GM19372 (cell line): ENCODE data around the gene AKNA.
A peak's percentile ranks its signal among the peaks of the same experiment; 100 is the strongest.
"Not testable (repeated sequence)": the region's sequence is repeated elsewhere in the genome, so short reads cannot be mapped to it uniquely, and the experiment has no call there.

Experiments
- ATAC-seq: cut with Tn5 transposase; IDR thresholded peaks from one replicate; pipeline ENCODE4 v1.9.1; 2021; ENCODE audit warnings: mild to moderate bottlenecking, low read depth, moderate library complexity; ENCODE audit not compliant: unreplicated experiment

AKNA gene

DNA sequence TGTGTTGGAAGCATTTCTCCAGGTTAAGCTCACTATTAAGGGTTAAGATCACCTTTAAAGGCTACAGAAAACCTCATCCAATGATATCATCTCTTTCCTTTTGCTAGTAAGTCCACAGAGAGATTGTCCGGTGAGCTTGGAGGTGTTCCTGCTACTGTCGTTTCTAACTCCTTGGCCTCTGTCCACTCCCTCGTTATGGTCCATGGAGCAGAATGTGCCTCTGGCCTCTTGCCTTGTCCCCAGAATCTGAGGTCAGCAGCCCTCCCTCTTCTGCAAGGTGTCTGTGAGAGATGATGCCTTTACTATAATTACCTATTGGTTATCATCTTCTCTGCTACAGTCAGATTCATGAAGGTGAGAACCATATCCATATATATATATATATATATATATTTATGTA lies 43.1 kb downstream of the AKNA start:
- no peak for ATAC-seq

DNA sequence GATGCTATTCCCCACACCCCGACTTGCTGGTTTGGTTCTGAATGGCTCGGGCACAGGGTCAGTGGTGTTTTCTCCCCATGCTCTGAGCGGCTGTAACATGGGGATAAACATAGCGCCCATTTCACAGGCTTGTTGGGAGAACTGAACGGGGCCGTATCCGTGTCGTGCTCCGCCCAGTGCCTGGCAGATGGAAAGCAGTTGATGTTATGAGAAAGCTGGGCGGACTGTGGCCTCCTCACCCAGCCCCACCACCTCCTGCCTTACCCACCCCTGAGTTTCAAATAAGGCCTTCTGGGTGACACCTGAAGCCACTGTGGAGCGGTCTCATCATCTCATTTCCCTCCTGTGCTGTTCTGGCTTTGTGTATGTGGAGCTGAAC lies 43.6 kb downstream of the AKNA start:
- no peak for ATAC-seq

DNA sequence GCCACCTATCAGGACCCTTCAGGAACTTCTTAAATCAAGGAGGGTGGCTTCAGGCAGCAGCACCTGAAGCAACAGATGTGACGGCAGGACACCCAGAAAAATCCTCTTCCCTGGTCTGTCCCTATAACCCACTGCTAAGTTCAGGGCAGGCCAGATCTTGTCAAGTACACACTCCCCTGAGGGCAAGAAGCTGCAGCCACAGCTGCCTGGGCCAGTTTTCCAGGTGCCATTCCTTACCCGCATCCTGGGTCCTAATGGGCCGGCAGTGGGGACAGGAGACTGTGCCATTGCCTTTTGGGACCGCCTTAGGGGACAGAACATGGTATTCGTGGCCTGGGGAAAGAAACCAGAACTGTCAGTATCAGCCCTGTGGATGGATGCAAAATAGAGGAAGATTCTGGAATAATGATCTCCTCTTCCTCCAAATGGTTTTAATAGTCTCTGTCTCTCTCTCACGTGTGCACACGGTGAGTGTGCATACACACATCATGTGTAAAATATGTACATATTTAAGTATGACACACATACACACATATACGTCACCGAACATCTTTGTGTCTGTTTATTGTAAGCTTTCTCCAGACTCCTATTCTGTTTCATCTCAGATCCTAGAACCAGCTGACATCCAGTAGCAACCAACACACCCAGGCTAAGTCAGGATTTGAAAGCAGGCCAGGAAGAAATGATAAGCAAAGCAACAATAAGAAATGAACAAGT lies 44.2 kb downstream of the AKNA start:
- ATAC-seq, result no peak

DNA sequence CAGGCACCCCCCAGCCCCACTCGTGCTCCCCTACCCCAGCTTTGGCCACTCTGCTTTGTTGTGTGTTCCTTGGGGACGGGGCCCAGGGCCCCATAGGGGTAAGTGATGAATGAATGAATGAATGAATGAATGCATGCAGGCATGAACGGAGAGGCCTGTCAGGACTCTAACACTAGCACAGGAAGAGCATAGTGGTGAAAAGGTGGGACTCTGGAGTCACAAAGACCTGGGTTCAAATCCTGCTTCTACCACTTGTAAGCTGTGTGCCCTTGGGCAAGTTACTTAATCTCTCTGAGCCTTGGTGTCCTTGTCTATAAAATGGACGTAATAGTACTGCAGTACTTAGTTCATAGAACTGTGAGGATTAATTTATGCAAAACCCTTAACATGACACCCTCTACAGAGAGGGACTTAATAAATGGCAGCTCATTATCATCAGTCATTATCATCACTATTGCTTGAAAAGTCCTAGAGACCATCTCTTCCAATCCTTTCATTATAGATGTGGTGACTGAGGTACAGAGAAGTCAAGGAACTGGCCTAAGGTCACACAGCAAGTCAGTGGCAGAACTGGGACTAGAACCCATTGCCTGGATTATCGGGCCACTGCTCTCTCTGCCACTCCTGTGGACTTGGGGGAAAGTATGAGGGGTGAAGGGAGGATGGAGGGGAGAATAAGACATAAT lies 44.9 kb downstream of the AKNA start:
- ATAC-seq, result no peak

DNA sequence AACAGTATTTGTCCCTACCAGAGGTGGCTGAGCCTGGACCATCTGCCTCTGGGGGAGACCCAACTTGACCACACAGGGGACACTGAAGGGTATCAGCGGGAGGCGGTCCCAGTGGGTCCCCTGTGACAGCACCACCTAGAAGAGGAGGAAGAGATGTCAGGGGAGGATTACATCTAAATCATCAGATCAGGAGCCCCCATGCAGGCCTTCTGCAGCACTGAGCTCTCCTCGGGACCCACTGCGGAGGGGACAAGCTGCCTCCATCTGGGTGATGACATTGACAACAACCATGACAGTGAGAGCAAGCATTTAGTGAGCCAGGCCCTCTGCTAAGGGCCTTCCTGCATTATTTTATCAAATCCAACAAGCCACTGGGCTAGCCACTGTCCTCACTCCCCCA lies 45.8 kb downstream of the AKNA start:
- no peak for ATAC-seq

DNA sequence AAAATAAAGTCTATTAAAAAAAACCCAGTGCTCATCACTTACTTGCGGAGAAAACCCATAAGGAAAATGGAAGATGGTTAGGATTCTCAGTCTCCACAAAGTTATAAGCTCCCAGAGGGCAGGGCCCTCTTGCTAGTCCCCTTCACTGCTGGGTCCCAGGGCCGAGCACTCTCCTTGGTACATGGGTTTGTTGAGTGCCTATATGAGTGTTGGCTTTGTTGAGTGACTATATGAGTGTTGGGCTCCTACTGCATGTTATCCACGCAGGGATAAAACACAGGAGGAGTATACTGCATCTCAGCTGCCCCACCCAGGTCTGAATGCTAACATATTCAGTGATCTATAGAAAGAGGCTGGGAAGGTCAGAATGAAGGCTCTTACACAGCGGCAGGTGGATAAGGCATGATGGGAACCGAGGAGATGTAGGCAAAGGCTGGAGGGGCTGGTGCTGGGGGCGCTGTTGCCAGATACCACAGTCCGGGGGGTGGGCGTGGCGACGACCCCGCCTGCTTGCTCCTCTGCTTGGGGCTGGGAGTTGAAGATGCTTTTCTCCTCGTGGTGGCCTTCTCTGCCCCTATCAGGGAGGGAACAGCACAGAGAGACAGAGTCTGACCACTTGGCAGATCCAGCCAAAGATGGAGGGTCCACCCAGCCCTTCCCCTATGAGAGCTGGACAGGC lies 46.5 kb downstream of the AKNA start:
- no peak for ATAC-seq

DNA sequence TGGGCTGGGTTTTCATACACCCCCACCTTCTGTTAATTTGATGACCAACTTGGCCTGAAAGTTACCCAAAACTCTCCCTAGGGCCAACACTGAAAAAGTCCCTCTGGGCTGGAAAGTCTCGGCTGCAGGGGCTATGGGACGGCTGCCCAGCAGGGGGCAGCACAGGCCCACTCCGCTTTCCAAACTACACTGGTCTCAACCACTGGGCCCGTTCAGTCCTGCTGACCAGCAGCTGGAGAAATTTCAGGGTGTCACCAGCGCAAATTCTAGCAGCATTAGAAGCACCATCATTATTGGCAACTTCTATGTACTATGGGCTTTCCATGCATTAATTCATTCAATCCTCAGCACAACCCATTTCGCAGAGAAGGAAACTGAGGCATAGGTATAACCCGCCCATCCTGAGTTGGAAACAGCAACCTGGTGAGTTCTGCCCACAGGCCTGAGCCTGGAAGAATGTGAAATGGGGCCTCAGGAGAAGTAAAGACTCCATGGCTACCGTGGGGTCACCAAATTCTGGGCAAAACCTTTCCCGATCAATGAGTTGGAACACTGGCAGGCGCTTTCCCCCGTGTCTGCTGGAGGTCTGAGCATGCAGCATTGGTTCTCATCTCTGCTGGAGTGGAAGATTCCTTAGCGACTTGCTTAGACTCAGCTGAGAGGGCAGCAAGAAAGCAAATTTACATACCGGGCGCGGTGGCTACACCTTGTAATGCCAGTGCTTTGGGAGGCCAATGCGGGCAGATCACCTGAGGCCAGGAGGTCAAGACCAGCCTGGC lies 48.5 kb downstream of the AKNA start:
- ATAC-seq, result peak; percentile 54

DNA sequence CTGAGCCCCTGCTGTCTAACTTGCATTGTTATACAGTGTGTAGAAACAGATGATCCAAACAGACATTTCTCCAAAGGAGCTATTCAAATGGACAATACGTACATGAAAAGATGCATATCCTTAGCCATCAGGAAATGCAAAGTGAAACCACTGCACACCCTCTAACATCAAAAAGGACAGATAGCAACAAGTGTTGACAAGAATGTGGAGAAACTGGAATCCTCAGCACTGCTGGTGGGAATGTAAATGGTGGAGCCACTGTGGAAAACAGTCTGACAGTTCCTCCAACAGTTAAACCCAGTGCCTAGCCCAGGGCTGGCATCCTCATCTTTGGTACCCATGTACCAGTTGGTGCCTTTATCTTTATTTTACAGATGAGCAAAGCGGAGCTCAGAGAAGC lies 49.6 kb downstream of the AKNA start:
- no peak for ATAC-seq

DNA sequence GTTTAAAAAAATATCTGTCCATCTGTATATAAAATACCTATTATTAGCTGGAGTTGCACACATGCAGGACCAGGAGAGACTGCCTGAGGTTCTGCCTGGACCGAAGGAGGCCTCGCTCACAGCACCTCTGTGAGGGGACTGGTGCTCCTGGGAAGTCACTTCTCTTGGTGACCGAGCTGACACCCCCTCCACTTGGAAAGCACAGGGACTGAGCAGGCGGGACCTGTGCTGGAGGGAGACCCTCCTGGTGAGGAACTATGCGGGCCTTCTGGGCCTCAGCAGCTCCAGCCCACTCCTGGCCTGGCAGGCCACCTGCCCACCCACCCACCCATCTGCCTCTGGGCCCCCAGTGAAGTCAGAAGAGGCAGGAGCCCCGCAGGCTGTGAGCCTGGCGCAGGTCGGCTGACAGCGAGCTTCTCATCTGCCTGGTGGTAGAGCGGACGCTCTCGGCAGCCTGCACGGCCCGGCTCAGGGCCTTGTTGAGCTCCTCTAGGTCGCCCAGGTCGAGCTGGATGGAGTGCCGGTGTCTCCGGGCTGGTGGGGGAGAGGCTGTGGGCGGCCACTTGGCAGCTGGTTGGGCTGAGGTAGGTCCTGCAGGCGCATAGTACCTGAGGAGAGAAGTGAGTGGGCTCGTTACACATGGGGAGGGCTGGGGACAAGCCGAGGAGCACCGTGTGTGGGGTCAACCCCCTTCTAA lies 50.9 kb downstream of the AKNA start:
- ATAC-seq, result no peak

DNA sequence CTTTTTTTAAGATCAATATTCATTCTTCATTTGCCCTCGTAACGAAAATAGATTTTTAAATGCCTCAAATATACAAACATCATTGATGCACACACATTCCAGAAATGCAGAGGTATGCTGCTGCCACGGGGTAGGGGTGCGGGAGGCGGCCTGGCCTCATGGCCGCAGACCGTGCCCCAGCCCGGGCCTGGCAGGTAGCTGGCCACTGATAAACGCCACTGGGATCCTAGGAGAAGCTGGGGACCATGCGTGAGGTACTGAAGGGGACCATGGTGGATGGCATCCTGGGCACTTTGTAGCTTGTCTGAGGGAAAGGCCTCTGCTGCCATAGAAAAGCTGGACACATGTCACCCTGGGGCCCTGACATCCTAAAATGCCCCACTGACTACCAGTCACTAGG lies 51.6 kb downstream of the AKNA start:
- ATAC-seq, result no peak

DNA sequence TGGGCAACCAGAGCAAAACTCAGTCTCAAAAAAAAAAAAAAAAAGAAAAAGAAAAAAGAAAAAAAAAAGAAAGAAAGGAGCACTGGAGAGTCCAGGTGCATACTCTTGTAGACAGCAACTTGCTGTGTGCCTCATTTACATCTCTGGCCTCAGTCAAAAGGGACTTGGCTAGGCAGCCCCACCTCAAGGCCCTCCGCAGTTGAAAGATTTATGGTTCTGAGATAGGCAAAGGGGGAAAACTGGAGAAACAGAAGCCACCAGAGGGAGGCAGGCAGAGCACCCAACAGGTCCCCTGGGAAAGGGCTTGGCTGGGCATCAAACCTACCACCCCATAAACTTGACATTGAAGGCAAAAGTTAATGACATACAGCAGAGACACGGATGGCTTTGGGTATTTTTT lies 52.0 kb downstream of the AKNA start:
- no peak for ATAC-seq

DNA sequence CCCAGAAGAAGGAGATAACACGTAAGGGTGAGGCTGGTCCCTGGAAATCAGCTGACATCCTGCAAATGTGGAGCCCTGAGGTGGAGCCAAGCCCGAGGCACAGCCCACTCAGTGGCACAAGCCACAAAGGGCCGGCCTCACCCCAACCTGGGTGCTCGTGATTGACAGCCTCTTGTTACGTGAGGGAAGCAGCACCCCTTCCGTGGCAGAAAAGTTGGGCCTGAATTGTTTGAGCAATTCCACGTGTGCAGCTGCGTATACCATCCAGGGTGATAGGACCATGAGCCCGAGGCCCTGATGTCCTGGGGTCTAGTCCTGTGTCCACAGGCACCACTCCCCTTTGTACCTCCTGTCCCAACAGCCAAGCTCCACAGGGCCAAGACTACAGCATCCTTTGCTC lies 53.3 kb downstream of the AKNA start:
- no peak for ATAC-seq

DNA sequence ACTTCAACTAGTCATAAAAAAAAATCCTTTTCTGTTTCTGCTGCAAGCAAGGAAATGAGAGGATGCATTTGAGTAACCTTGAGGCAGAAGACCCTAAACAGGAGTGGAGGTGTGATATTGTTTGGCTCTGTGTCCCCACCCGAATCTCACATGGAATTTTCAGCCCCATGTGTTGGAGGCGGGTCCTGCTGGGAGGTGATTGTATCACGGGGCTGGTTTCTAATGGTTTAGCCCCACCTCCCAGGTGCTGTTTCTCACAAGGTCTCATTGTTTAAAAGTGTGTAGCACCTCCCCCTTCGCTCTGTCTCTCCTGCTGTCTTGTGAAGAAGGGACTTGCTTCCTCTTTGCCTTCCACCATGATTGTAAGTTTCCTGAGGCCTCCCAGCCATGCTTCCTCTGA lies 54.1 kb downstream of the AKNA start:
- ATAC-seq, result not testable (repeated sequence)

DNA sequence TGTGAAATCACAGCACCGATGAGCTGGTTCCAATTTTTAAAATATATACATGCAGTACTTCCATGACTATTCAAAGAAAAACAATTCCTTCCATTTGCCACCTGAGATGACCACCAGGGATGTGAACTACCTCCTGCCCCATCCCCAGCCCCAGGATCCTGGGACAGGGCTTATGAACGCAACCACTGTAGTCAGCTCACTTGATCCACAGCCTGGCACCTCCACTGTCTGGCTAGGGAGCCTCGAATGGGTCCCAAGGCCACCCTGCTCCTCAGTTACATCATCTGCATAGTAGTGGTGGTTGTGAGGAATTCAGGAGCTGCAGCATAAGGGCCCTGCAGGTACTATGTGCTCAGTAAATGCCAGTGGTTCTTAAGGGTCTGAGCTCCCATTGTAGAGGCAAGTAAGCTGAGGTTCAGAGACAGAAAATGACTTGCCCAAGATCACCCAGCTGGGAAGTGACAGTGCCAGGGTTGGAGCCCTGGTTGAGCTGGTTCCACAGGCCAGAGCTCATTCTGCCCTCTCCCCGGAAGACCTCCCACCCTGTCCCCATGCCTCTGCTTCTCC lies 55.2 kb downstream of the AKNA start:
- ATAC-seq, result not testable (repeated sequence)

DNA sequence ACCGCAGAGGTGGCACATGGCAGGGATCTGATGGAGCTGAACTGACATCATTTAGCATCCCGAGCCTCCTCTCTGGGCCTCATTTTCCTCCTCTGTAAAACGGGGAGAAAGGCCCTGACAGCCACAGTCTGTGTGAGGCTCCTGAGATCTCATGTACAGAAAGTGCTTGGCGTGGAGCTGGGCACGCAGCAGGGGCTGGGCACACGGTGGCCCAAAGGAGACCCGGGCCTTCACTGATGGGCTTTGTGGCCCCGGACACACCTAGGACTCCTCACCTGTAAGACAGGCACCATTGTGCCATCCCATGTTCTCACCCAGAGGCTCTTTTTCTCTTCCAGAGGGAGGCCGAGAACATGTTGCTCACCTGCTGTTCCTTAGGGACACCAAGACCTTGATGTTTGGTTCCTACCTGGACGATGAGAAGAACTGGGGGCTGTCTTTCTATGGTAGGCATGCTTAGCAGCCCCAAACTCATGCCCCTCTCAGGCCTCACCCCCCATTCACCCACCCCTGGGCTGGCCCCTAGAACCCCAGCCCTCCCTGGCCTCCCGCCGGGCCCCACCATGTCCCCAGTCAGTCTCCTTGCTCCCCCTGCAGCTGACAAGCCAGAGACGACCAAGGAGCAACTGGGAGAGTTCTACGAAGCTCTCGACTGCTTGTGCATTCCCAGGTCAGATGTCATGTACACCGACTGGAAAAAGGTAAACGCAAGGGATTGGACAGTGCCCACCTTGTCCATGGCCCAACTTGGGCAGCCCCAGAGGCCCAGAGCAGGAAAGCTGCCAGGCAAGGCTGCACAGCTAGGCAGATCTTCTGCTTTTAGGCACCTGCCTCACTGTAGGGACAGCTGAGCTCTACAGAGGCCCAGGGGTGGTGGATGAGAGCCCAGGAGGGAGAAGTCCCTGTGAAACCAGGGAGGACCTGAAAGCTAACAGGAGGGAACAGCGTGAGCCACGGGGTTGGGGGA lies 56.3 kb downstream of the AKNA start:
- ATAC-seq, result not testable (repeated sequence)

DNA sequence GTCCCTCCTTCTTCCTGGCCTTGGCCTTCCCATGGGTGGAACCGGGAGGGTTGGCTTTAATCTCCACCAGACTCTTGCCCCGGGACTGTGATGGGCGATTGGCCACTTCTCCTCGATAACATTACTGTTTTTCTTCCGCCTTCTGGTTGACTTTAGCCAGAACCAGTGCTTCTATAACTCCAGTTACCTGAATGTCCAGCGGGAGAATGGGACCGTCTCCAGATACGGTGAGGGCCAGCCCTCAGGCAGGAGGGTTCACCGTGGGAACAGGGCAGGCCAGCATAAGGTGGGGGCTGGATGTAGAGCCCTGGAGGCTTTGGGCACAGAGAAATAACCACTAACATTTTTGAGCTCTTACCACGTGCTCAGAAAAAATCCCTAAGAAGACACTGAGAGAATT lies 57.1 kb downstream of the AKNA start:
- no peak for ATAC-seq

DNA sequence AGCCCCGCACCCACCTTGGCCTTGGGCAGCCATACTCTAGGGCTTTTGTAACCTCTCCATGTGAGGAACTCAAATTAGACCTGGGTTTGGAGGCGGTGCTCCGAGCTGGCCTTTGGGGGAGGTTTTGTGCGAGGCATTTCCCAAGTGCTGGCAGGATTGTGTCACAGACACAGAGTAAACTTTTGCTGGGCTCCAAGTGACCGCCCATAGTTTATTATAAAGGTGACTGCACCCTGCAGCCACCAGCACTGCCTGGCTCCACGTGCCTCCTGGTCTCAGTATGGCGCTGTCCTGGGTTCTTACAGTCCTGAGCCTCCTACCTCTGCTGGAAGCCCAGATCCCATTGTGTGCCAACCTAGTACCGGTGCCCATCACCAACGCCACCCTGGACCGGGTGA lies 58.2 kb downstream of the AKNA start, which contains the start of gene ORM2:
Gene ORM2, plus strand, starts transcription at position 245 of the 398 bp plus-strand sequence. Its CDS starts 36 bp downstream, at position 281.
- not testable (repeated sequence) for ATAC-seq

DNA sequence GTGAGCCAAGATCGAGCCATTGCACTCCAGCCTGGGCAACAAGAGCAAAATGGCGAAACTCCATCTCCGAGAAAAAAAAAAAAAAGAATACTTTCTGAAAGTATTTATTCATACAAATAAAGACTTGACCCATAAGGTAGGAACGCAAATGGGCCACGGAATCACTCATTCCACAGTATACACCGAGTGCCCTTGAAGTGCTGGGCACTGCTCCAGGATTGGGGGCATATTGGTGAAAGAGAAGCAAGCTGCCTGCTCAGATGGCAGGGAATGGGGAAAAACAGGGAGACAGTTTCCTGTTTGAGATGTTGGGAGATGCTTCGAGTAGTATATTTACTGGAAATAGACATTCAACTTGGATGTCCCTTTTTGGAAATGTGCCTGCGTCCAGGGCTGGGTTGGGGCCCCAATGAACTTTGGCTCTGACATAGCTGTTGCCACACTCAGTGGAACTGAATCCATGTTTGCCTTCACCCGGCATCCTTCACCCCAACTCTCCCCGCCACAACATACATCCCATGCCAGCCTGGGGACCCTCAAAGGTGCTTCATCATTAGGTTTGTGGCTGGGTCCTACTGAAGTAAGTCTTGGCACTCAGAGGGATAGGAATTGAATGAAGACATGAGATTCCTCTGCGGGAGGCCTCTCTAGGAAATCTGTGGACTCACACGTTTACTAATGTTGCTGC lies 58.7 kb downstream of the AKNA start:
- ATAC-seq, result not testable (repeated sequence)
